Measurements from ENCODE around the gene FGF10.

Gene FGF10

GRCh38 chr5:44389090-44389822, at the start of gene FGF10:
Gene FGF10 (minus strand): TSS chr5:44389420. CDS start chr5:44388682, 738 bp downstream.
- no peak for DNase-seq (ENCODE audit: low read depth)

DNA sequence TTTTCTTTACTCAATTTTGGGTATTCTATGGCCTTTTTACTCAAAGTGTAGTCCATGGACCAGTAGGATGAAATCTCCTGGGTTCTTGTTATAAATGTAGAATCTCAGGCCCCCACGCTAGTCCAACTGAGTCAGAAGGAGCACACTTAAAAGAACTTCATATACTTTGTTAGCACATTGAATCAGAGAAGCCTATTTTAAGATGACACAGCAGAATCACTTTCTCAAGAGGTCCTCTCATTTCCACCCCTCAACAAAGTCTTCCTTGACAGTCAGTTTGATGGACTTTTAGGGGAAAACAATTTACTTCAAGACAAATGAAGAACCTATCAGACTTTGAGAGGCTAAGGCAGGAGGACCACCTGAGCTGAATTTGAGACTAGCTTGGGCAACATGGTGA, 37.7 kb upstream of the FGF10 start:
- DNase-seq (ENCODE audit: low read depth): no peak

DNA sequence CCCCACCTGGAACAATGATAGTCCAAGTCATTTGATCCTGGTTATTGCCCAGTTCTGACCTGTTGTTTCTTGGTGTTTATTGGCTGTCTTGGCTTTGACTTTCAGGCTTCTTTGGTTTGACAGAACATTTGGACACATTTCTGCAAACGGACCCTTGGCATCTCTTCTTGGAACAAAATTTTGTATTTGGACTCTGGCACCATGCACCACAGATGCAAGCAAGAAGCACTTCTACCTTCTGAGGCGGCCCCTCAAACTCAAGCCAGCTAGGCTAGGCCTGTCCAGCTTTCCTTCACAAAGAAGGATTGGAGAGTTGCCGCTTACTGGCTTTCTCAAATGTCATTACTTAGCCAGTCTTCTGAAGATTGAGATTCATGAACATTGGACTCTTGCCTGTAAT, 23.1 kb upstream of the FGF10 start:
- no peak for DNase-seq (ENCODE audit: low read depth)

DNA sequence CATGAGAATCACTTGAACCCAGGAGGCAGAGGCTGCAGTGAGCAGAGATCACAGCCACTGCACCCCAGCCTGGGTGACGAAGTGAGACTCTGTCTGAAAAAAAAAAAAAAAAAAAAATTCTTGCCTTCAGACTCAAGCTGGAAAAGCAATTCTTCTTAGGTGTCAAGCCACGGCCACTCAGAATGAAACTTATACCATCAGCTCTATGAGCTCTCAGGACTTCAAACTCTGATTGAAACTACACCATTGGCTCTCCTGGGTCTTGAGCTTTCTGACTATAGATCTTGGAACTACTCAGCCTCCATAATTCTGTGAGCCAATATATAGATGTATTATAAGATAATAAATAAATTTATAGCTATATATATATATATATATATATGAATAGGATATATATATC, 12.9 kb upstream of the FGF10 start:
- DNase-seq (ENCODE audit: low read depth): no peak

- DNase-seq (ENCODE audit: low read depth): no peak
Observed at GRCh38 chr5:44401611-44402010, 12.4 kb upstream of the FGF10 start.

DNA sequence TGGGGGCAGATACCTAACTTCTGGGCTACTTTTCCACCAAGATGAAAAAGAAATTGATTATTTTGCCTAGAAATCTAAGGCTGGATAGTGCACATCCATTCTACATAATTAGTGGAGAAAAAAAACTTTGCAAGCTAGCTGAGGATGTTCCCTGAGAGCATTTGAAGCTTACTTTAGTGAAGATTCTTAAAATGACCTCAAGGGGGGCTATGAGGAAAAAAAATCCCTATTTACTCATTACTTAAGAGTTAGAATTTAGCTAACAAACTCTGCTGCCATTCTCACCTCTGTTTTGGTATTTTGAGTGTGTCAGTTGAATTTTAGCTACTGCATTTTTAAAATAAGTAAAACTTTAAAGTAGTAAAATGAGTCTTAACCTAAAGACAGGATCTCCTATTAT, 9.2 kb upstream of the FGF10 start:
- DNase-seq (ENCODE audit: low read depth): no peak

DNA sequence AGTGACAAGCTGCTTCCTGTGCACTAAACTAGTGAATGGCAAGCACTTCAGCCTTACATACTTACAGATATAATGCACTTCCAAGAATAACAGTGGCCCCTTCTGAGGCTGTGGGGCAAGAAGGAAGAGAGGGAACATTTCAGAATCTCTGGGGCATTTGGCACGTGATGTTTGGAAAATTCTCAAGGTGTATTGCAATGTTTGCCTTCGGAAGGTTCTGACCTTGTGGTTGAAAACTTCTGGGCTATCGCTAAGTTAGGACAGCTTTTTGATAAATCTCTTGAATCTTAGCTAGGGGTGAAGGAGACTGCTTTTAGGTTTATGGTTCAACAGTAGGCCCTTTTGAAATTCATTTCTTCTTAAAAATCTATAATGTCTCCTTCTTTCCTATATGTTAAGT, 7.1 kb upstream of the FGF10 start:
- no peak for DNase-seq (ENCODE audit: low read depth)

- DNase-seq (ENCODE audit: low read depth): no peak
Observed at GRCh38 chr5:44390351-44390750, 1.1 kb upstream of the FGF10 start.

DNA sequence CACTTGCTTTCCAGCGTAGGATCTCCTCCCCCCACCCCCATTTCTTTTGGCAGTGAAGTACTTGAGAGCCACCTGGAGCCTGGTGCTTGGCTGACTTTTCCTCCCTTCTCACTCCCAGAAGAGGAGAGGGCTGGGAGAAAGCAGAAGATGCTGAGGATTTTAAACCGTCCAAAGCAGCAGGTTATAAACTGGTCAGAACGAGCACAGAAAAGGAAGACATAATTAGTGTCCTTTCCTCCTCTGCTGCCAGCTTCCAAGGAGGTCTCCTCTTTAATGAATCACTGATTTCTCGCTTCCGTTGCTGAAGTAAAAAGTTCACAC, 563 bp upstream of the FGF10 start:
- no peak for DNase-seq (ENCODE audit: low read depth)

GRCh38 chr5:44388321-44389089, 715 bp downstream of the FGF10 start:
- no peak for DNase-seq (ENCODE audit: low read depth)

DNA sequence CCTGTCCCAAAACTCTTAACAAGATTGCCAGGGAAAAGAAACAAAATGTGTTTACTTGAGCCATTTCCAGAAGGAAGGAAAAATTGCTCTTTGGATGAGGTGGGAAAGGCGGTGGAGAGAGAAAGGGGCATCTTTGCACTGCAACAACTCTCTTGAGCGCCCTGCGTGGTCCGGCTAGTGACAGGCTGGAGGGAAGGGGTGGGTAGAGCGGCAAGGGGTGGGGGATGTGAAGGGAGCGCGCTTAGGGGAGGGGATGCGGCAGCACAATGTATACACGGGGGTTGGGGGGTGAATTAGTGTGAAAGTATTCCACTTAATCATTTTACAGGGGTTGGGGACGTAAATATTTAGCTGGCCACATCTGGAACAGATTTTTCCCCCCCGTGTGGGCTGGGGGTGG, 1.3 kb downstream of the FGF10 start:
- no peak for DNase-seq (ENCODE audit: low read depth)

GRCh38 chr5:44387406-44387805, 1.8 kb downstream of the FGF10 start:
- no peak for DNase-seq (ENCODE audit: low read depth)

GRCh38 chr5:44385291-44385900, 3.8 kb downstream of the FGF10 start:
- DNase-seq (ENCODE audit: low read depth): no peak

GRCh38 chr5:44384816-44385215, 4.4 kb downstream of the FGF10 start:
- no peak for DNase-seq (ENCODE audit: low read depth)

DNA sequence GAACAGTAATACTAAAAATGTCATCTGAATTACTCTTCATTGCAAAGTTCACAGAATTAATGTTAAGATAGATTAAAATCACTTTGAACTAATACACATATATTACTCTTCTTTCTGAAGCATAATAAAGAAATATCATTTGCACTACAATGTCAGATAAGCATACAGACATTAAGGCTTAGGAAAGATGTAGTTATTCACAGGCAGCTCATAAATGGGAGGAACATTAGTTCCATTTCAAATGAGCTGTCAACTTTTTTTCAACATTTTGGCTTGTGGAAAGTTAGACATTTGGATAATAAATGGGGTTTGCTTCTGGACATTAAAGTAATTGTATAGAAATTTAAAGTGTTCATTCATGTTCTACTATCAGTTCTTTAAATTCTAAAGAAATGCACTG, 6.3 kb downstream of the FGF10 start:
- no peak for DNase-seq (ENCODE audit: low read depth)

GRCh38 chr5:44377057-44377456, 12.2 kb downstream of the FGF10 start:
- no peak for DNase-seq (ENCODE audit: low read depth)

DNA sequence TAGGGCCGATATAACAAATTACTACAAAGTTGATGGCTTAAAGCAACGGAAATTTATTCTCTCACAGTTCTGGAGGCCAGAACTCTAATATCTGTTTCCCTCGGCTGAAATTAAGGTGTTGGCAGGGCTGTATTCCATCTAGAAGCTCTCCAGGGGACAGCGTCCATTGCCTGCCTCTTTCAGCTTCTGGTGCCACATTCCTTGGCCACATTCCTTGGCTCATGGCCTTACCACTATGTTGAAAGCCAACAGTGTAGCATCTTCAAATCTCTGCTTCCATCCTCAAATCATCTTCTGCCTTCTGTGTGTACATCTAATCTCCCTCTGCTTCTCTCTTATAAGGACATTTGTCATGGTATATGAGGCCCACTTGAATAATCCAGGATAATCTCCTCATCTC, 17.2 kb downstream of the FGF10 start:
- DNase-seq (ENCODE audit: low read depth): no peak

DNA sequence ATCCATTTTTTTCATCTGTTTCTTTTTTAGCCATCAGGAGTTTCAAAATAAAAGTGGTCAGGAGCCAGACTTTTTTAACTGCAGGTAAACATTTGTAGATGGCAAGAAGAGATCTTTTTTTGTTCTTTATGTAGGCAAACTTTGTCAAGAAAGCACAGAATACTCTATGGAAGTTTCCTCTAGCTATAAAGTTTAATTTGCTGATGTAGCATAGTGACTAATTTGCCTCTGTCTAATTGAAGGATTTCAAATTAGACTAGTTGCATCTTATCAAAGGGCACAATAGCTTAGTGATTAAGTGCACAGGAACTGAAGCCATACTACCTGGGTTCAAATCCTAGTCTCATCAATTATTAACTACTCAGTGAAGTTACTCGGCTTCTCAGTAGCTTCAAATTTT, 22.0 kb downstream of the FGF10 start:
- no peak for DNase-seq (ENCODE audit: low read depth)

DNA sequence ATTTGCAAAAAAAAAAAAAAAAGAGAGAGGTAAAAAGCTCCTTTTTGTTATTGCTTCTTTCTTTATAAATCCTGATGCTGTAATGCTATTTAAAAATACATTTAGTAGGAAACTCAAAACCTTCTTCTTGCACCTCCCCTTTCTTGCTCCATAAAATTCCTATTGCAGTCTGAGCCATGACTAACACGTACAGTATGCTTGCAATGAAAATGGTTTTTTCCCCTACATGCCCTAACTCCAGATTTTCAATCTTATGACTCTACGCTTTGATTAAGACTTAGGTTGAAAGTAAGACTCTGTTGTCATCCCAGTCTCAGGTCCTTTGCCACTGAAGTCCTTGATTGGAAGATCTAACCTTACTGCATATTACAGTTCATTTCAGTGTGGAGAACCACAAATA, 23.9 kb downstream of the FGF10 start:
- no peak for DNase-seq (ENCODE audit: low read depth)

- no peak for DNase-seq (ENCODE audit: low read depth)
Observed at GRCh38 chr5:44364097-44364496, 25.1 kb downstream of the FGF10 start.

GRCh38 chr5:44361342-44362001, 27.7 kb downstream of the FGF10 start:
- no peak for DNase-seq (ENCODE audit: low read depth)

DNA sequence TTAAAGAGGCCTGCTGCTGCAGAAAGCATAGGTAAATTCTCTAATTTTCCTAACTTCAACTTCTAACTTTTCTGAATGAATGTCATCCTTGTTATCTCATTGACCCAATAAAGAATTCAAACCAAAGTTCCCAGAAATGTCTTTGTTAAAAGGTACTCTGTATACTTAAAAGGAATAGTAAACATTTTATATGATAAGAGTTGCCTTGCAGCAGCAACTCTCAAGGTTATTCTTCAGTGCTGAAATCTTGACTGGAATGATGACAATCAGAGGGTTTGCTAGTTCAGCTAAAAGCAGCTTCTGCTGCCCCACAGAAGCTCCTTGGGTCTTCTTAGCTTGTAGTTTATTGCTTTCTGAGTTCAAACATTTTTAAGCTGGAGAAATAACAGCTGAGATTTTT, 28.3 kb downstream of the FGF10 start:
- DNase-seq (ENCODE audit: low read depth): no peak

DNA sequence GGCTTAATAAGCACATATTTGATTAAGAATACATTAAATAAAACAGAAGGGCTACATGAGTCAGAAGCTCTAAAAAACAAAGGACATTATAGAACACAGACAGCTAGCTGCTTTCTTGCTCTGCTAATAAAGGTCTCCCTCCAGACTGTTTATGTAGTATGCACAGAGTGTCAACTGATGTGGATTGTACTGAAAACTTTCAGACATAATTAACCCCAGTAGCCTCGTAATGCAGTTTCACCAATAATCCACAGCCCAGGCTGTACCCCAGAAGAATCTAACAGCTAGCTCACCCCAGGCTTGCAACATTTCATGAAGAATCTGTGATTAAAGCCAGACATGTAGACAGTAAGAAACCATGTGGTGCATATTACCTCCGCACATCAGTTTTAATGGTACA, 30.8 kb downstream of the FGF10 start:
- DNase-seq (ENCODE audit: low read depth): no peak
